ENCODE results near the gene SMOC2. TPM values are rescaled to one million over a fixed set of nuclear protein-coding genes. Genes with fewer than 3 reads are reported as not detected.

The SMOC2 gene
- total RNA-seq, 6 experiments from 2014 or later: 0.42 to 3.5 (median 1.2) TPM

- DNase-seq (no peak), ATAC-seq (no peak)
- no peak for TF ChIP-seq CTCF (IDR thresholded peaks at IDR 0.05)
- no peak for TF ChIP-seq POLR2A (IDR thresholded peaks at IDR 0.05)
- Histone ChIP-seq H3K27ac (no peak overlapping the region), H3K36me3 (no peaks in the 10 kb centered on the region), H3K9me3 (no peaks in the 10 kb centered on the region), H3K4me1 (no peaks in the 10 kb centered on the region), H3K4me3 (no peak overlapping the region), H3K27me3 (no peaks in the 10 kb centered on the region)
- intact Hi-C loops (cut with DNase I): no loop called here
- WGBS (ENCODE audit: insufficient coverage, low coverage, low lambda C conversion rate, missing lambda C conversion rate): 26% methylated on average over 9 of the region's 19 CpGs
Measured at GRCh38 chr6:168619560-168620314, 178.8 kb downstream of the SMOC2 start.

DNA sequence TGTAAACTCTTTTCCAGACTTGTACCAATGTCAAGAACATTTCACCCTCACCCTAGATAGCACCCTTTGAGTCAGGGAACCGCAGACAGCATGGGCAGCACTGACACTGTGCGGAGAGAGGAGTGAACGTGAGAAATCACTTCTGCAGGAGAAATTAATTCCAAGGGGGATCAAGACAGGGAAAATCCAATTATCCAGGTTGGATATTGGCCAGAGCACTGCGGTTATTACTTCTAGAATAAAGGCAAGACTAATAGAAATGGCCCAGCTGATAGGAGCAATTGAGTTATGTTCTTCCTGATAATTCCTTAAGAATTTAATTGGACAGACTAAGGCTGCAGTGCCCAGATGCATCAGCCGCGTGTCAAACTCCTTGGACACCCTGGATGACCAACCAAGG lies 179.6 kb downstream of the SMOC2 start:
- Histone ChIP-seq H3K9me3 (no peaks in the 10 kb centered on the region), H3K4me3 (no peak overlapping the region), H3K27ac (no peak overlapping the region), H3K36me3 (no peaks in the 10 kb centered on the region), H3K27me3 (no peaks in the 10 kb centered on the region), H3K4me1 (no peaks in the 10 kb centered on the region)
- intact Hi-C loops (cut with DNase I): no loop called here
- TF ChIP-seq CTCF (IDR thresholded peaks at IDR 0.05) (no peak), POLR2A (IDR thresholded peaks at IDR 0.05) (no peak)
- WGBS (ENCODE audit: insufficient coverage, low coverage, low lambda C conversion rate, missing lambda C conversion rate): 58% methylated on average over 6 of the region's 6 CpGs
- no peak for DNase-seq
- ATAC-seq: no peak

DNA sequence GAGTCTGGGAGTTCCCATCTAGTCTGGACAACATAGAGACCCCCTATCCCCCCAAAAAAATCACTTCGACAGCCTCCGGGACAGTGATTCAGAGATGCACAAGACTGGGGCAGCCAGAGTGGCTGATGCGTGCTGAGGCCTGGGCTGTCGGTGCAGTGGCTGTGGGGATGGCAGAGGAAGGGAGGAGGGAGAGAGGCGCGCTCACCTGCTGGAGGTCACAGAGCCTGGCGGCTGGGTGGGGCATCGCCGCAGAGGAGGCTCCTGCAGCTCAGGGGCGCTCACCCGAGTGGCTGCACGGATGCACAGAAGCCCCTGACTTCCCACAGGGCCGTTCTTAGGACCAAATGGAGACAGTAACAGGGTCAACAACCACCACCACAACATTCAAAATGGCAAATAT lies 182.8 kb downstream of the SMOC2 start:
- no peaks in the 10 kb centered on the region for H3K4me1 ChIP-seq
- WGBS (ENCODE audit: insufficient coverage, low coverage, low lambda C conversion rate, missing lambda C conversion rate): 74% methylated on average over 11 of the region's 13 CpGs
- H3K36me3 ChIP-seq: no peaks in the 10 kb centered on the region
- ATAC-seq (no peak), DNase-seq (no peak)
- intact Hi-C loops (cut with DNase I): no loop called here
- TF ChIP-seq POLR2A (IDR thresholded peaks at IDR 0.05): no peak
- no peak for TF ChIP-seq CTCF (IDR thresholded peaks at IDR 0.05)
- H3K27ac ChIP-seq: no peak overlapping the region
- no peaks in the 10 kb centered on the region for H3K9me3 ChIP-seq
- H3K4me3 ChIP-seq: no peak overlapping the region
- no peaks in the 10 kb centered on the region for H3K27me3 ChIP-seq

- no peak for TF ChIP-seq POLR2A (IDR thresholded peaks at IDR 0.05)
- TF ChIP-seq CTCF (IDR thresholded peaks at IDR 0.05): no peak
- Histone ChIP-seq H3K9me3 (no peaks in the 10 kb centered on the region), H3K36me3 (no peaks in the 10 kb centered on the region), H3K27ac (no peak overlapping the region), H3K4me3 (no peak overlapping the region), H3K4me1 (no peaks in the 10 kb centered on the region), H3K27me3 (no peaks in the 10 kb centered on the region)
- ATAC-seq (no peak), DNase-seq (no peak)
- WGBS (ENCODE audit: insufficient coverage, low coverage, low lambda C conversion rate, missing lambda C conversion rate): 80% methylated on average over 2 of the region's 2 CpGs
- intact Hi-C loops (cut with DNase I): no loop called here
Measured at GRCh38 chr6:168624540-168624939, 183.6 kb downstream of the SMOC2 start.
